Stimulated activated naive B cell treated with anti-CD40 and anti-IgM and Interleukin-4, amounts not matched to agents 10 μg/mL and 1 μg/mL and 100 μg/mL, for 72 hours (primary cell): ENCODE results near the gene MACROD2.
A peak's percentile ranks its signal among the peaks of the same experiment; 100 is the strongest.

Experiments
- ATAC-seq, 2 donors: fragments of 150-1000 bp; cut with Tn5 transposase; replicated peaks; 2 replicates each; pipeline ENCODE4 v1.10.0; 2021; ENCODE audit warnings: moderate library complexity in 1 of 2
- DNase-seq: peaks from one replicate; pipeline ENCODE4 v3.0.0; 2021
- H3K27ac Mint-ChIP-seq: one replicate; pipeline ENCODE4 v1.8.0; 2022; ENCODE audit warnings: mild to moderate bottlenecking, mixed read lengths
- H3K27me3 Mint-ChIP-seq, 2 donors: one replicate each; pipeline ENCODE4 v1.8.0; 2022; ENCODE audit warnings: mixed read lengths in 2 of 2
- H3K36me3 Mint-ChIP-seq, 2 donors: one replicate each; pipeline ENCODE4 v1.8.0; 2022; ENCODE audit warnings: mixed read lengths in 2 of 2, mild to moderate bottlenecking in 1 of 2
- H3K4me1 Mint-ChIP-seq, 2 donors: one replicate each; pipeline ENCODE4 v1.8.0; 2022; ENCODE audit warnings: mixed read lengths in 2 of 2, mild to moderate bottlenecking in 1 of 2
- H3K4me3 Mint-ChIP-seq, 2 donors: one replicate each; pipeline ENCODE4 v1.8.0; 2022; ENCODE audit warnings: mild to moderate bottlenecking in 2 of 2, mixed read lengths in 2 of 2, moderate library complexity in 1 of 2
- H3K9me3 Mint-ChIP-seq, 2 donors: one replicate each; pipeline ENCODE4 v1.8.0; 2022; ENCODE audit warnings: mixed read lengths in 2 of 2, mild to moderate bottlenecking in 1 of 2

MACROD2 gene

DNA sequence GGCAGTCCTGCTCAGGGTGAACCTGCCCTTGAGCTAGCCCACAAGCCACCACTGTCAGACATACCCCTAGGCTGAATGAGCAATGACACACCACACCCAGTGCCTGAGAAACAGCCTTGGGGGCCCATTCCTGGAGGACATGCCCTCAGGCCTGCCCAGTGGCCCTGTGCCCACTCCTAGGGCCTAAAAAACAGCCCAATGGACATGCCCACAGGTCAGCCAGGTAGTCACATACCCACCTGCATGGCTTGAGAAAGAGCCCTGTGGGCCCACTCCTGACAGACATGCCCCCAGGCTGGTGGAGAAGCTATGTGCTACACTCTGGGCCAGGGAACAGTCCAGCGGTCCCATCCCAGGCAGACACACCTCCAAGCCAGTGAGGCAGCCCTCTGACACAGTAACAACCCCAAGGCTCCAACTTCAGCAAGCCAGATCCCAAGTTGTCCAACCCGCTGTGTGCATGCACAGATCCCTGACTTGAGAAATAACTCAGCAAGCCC is 2086.8 kb downstream of the MACROD2 start:
- Mint-ChIP-seq H3K4me1 (peaks cover 34 to 62% of the 10 kb centered on the region in 2 donors), H3K27ac (peak overlapping the region; percentile 92), H3K36me3 (peaks cover 21 to 22% of the 10 kb centered on the region in 2 donors), H3K9me3 (peaks cover 12 to 15% of the 10 kb centered on the region in 2 donors), H3K4me3 (no peak overlapping the region), H3K27me3 (no peaks in the 10 kb centered on the region)
- peak in 1 of 2 donors; percentile 26 for ATAC-seq
- no peak for DNase-seq

DNA sequence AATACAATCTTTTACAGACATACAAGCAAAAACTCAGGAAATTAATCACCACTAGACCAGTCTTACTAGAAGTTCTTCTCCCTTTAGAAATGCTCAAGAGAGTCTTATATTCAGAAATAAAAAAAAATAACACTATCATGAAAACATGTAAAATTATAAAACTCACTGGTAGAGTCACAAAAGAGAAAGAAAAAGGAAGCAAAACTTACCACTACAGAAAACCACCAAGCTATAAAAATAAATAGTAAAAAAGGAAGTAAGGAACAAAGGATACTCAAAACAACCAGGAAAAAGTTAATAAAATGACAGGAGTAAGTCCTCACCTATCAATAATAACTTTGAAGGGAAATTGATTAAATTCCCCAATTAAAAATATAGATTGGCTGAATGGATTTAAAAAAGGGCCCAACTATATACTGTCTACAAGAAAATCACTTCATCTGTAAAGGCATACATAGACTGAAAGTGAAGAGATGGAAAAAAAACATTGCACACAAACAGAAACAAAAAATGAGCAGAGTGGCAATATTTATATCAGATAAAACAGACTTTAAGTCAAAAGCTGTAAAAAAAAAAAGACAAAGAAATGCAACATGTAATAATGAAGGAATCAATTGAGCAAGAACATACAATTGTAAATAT is 2088.4 kb downstream of the MACROD2 start:
- Mint-ChIP-seq H3K4me3 (peak overlapping the region; percentile 0 to 15), H3K9me3 (peaks cover 14 to 19% of the 10 kb centered on the region in 2 donors), H3K36me3 (peaks cover 22 to 24% of the 10 kb centered on the region in 2 donors), H3K27ac (peak overlapping the region; percentile 1), H3K27me3 (no peaks in the 10 kb centered on the region), H3K4me1 (peaks cover 30 to 54% of the 10 kb centered on the region in 2 donors)
- ATAC-seq, result peak; percentile 60 to 68
- no peak for DNase-seq

DNA sequence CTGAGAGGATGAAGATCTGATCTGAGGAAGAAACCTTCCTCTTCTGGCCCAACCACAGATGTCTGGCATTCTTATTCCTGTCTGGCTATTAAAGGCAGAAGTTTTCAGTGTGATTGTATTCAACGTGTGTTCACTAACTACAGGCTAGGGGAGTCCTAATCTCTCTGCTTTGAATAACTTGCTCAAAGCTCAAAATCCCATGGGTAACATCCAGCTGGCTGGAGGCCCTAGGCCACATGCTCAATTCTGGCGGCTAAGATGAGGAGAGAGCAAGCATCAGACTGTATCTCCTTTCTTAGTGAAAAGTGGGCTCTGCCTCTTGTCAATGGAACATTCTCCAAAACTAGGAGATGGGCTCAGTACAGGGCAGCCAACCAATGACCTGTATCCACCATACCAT is 2099.9 kb downstream of the MACROD2 start:
- H3K4me3 Mint-ChIP-seq, result no peak overlapping the region
- ATAC-seq (peak in 1 of 2 donors; percentile 12), DNase-seq (no peak)
- H3K4me1 Mint-ChIP-seq, result peaks cover 27 to 47% of the 10 kb centered on the region in 2 donors
- peaks cover 0 to 1% of the 10 kb centered on the region in 2 donors for H3K36me3 Mint-ChIP-seq
- H3K27me3 Mint-ChIP-seq, result no peaks in the 10 kb centered on the region
- H3K9me3 Mint-ChIP-seq, result peaks cover 0 to 8% of the 10 kb centered on the region in 2 donors
- no peak overlapping the region for H3K27ac Mint-ChIP-seq

DNA sequence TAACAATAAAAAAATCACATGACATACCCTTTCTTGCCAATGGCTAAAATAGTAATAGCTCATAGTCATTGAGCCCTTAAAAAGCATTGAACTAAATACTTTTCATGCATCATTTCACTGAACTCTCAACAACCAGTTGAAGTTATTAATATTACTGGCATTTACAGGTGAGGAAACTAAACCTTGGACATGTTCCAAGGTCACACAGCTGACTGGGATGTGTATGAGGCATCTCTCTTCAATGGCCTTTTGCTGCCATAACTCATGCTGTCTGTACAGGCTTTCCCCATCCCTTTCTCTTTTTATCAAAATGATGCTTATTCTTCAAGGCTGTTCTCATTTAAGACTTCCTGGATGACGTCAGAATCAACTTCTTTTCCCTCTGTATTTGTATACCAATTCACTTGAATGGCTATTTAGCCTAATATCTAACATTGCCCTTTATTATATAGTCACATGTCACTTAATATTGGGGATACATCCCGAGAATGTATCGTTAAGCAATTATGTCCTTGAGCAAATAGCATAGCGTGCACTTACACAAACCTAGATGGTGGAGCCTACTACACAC is 2101.5 kb downstream of the MACROD2 start:
- ATAC-seq (peak in 1 of 2 donors; percentile 6), DNase-seq (no peak)
- Mint-ChIP-seq H3K4me1 (peaks cover 39 to 55% of the 10 kb centered on the region in 2 donors), H3K27ac (no peak overlapping the region), H3K36me3 (peaks cover 0 to 1% of the 10 kb centered on the region in 2 donors), H3K4me3 (no peak overlapping the region), H3K9me3 (peaks cover 0 to 8% of the 10 kb centered on the region in 2 donors), H3K27me3 (no peaks in the 10 kb centered on the region)

DNA sequence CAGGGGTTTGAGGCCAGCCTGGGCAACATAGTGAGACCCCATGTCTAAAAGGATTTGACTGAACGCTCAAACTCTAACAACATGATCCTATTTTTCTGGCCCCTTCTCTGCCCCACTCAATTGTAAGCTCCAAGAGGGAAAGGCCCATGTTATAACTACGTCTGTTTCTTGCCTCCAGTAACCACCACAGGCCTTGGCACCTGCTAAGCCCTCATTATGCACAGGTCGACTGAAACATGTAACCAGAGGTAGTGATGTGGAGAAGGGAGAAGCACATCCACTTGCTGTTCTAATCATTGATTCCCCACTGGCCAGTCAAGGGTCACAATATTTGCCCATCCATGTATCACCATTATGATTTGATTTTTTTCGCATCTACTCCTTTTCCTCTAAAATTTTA is 2102.5 kb downstream of the MACROD2 start:
- H3K9me3 Mint-ChIP-seq, result peaks cover 0 to 8% of the 10 kb centered on the region in 2 donors
- no peak overlapping the region for H3K4me3 Mint-ChIP-seq
- ATAC-seq (peak; percentile 54 to 59), DNase-seq (no peak)
- H3K36me3 Mint-ChIP-seq, result peaks cover 0 to 1% of the 10 kb centered on the region in 2 donors
- no peak overlapping the region for H3K27ac Mint-ChIP-seq
- peaks cover 39 to 52% of the 10 kb centered on the region in 2 donors for H3K4me1 Mint-ChIP-seq
- no peaks in the 10 kb centered on the region for H3K27me3 Mint-ChIP-seq

DNA sequence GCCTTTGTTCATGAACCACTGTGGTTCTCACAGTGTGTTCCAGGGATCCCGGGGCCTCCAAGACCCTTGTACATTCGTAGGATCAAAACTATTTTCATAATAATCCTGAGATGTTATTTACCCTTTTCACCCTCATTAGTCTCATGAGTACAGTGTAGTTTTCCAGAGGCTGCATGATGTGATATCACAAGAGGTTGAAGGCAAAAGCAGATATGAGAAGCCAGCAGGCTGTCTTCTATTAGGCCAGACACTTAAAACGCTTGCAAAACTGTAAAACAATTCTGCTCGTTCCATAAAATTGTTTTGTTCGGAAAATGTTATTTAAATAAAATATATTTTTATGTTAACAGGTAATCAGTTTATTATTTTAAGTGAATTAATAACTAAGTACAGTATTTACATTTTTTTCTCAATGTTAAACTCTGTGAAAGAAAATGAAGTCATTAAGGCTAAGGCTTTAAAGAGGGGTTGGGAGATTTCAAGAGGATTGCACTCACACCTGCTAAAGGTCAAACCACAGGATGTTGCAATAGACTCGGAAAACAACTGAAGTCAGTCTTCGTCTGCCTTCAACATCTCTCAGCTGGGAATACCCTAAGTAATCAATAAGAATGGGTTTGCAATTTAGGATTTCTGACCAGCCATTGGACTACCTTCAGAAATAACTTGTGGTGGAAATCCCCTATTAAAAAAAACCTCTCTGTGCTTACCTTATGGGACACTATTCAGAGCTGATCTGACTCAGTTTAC is 2103.7 kb downstream of the MACROD2 start:
- Mint-ChIP-seq H3K36me3 (peaks cover 0 to 1% of the 10 kb centered on the region in 2 donors), H3K4me1 (peaks cover 45 to 57% of the 10 kb centered on the region in 2 donors), H3K27me3 (no peaks in the 10 kb centered on the region), H3K4me3 (no peak overlapping the region), H3K9me3 (peaks cover 0 to 8% of the 10 kb centered on the region in 2 donors), H3K27ac (peak overlapping the region; percentile 37)
- ATAC-seq, result peak; percentile 60 to 69
- no peak for DNase-seq

DNA sequence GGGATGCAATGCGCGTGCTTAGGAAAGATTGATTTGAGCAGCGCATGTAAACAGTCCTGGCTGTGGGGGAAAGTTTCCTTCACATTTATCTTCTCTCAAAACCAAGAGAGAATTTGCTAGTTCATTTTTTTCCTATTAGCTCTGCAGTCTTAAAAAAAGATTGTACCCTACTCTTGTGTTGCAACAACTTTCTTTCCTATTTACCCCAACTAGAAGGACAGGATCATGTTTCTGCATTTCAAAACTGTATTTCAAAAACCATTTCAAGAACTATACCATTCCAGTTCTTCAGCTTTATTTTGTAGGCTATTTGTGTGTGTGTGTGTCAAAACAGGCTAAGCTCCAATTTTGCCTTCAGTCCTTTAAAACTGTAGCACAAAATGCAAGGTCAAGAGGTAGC is 2104.8 kb downstream of the MACROD2 start:
- H3K27me3 Mint-ChIP-seq, result no peaks in the 10 kb centered on the region
- H3K36me3 Mint-ChIP-seq, result peaks cover 0 to 1% of the 10 kb centered on the region in 2 donors
- peaks cover 0 to 8% of the 10 kb centered on the region in 2 donors for H3K9me3 Mint-ChIP-seq
- H3K4me3 Mint-ChIP-seq, result no peak overlapping the region
- H3K4me1 Mint-ChIP-seq, result peaks cover 45 to 56% of the 10 kb centered on the region in 2 donors
- H3K27ac Mint-ChIP-seq, result no peak overlapping the region
- DNase-seq (no peak), ATAC-seq (no peak)

DNA sequence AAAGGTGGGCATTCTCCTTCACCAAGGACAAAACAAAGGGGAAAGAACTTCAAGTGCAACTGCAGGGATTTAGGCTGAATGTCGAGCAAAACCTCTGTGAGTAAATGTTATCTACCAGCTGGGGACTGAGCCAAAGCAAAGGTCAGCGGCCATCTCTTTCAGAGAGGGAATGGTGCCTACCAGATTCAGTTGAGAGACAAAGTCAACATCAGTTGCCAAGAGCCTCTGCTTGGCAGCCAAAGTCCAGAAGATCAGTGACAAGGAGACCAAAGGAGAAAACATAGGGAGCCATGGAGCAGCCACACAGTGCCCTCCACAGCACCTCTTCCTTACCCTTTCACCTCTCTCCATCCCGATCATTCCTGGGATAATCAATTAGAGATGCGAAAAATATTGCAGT is 2105.5 kb downstream of the MACROD2 start:
- no peak for DNase-seq
- peaks cover 38 to 50% of the 10 kb centered on the region in 2 donors for H3K4me1 Mint-ChIP-seq
- no peak overlapping the region for H3K4me3 Mint-ChIP-seq
- no peak for ATAC-seq
- H3K36me3 Mint-ChIP-seq, result peaks cover 0 to 1% of the 10 kb centered on the region in 2 donors
- H3K27ac Mint-ChIP-seq, result no peak overlapping the region
- no peaks in the 10 kb centered on the region for H3K27me3 Mint-ChIP-seq
- peaks cover 0 to 5% of the 10 kb centered on the region in 2 donors for H3K9me3 Mint-ChIP-seq
